Measurements from ENCODE around the gene CDC42BPA. TPM values are rescaled to one million over a fixed set of nuclear protein-coding genes. Genes with fewer than 3 reads are reported as not detected.

The CDC42BPA gene
- total RNA-seq, 2 donors from 2014 or later, result 26.4 to 36.6 TPM

DNA sequence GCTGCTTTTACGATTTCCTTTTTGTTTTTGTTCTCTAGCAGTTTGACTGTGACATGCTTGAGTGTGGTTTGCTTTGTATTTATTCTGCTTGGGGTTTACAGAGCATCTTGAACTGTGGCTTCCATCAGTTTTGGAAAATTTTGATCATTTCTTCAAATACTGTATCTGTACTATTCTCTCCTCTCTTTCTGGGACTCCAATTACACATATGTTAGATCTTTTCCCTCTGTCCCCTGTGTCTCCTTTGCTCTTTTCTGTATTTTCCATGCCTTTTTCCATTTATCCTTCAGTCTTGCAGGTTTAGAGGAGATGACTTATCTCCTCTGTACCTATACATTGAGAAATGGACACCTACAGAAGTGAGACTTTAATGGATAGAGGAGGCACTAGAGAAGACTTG lies 346.5 kb downstream of the CDC42BPA start:
- Histone ChIP-seq H3K36me3 (no peaks in the 10 kb centered on the region), H3K4me3 (no peak overlapping the region), H3K4me1 (no peaks in the 10 kb centered on the region), H3K27ac (no peak overlapping the region), H3K9me3 (no peaks in the 10 kb centered on the region), H3K9ac (ENCODE audit: low read depth in 2 of 2, low read length in 2 of 2) (no peak overlapping the region), H3K27me3 (no peaks in the 10 kb centered on the region)
- DNase-seq, result no peak
- TF ChIP-seq CTCF (IDR thresholded peaks at IDR 0.05), result no peak
- intact Hi-C loops (cut with DNase I), result no loop called here

GRCh38 chr1:226967665-226968064 lies 350.6 kb downstream of the CDC42BPA start:
- Histone ChIP-seq H3K4me3 (no peak overlapping the region), H3K36me3 (peaks cover 13% of the 10 kb centered on the region), H3K9me3 (no peaks in the 10 kb centered on the region), H3K27me3 (no peaks in the 10 kb centered on the region), H3K27ac (no peak overlapping the region), H3K4me1 (no peaks in the 10 kb centered on the region), H3K9ac (ENCODE audit: low read depth in 2 of 2, low read length in 2 of 2) (no peak overlapping the region)
- intact Hi-C loops (cut with DNase I), result no loop called here
- TF ChIP-seq CTCF (IDR thresholded peaks at IDR 0.05), result no peak
- no peak for DNase-seq

DNA sequence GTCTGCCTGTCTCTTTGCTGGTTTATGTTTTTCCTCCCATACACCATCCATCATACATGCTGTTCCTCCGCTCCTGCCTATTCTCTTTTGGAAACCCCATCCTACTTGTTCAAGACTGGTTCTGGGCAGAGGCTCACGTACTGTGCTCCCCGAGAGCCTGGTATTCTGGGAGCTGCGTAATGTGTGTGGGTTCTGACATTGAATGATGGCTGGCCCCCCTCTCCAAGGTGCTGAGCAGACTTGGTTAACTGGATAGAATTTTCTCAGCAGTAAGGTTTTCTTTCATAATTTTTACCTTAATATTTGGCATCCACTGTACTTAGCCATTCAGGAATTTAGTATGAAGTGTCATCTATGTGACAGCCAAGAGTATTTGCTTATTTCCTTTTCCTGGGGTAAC lies 351.6 kb downstream of the CDC42BPA start:
- Histone ChIP-seq H3K4me1 (no peaks in the 10 kb centered on the region), H3K9me3 (no peaks in the 10 kb centered on the region), H3K27ac (no peak overlapping the region), H3K9ac (ENCODE audit: low read depth in 2 of 2, low read length in 2 of 2) (no peak overlapping the region), H3K4me3 (no peak overlapping the region), H3K36me3 (peaks cover 13% of the 10 kb centered on the region), H3K27me3 (no peaks in the 10 kb centered on the region)
- no peak for TF ChIP-seq CTCF (IDR thresholded peaks at IDR 0.05)
- no peak for DNase-seq
- intact Hi-C loops (cut with DNase I), result no loop called here

DNA sequence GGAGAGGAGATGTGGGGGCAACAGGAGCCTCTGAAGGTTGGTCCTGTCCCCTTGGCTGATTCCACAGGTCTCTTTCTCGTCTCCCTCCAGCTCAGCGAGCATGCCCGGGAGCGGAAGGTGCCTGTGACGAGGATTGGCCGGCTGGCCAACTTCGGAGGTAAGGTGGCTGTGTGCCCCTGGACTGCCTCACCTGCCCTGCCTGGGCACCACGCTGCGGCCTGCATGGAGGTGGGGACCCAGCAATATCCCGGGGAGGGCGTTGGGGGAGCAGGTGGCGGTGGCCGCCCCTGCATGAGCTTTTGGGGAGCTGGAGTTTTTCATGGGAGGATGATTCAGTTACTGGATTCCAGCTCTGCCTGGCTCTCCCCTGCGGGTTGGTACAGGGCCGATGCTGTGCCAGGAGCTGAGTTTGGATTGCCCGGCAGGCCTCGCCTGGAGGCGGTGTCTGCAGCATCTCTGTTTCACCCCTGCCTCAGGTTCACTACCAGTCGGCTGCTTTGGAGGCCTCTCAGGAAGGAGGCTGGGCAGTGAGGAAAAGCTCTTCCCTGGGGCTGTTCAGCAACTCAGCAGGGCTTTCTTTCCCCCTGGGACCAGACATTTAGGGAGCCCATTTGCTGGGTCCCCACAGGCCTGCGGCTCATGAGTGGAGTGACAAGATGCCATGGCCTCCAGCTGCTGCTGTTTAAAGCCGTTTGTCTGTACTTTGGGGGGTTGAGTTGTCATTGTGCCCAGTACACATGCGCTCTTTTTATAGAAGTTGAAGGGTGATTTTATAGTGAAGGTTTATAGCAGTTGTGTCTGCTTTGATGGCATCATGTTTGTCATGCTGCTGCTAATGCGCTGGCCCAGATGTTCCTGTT lies 352.5 kb downstream of the CDC42BPA start:
- Histone ChIP-seq H3K9ac (ENCODE audit: low read depth in 2 of 2, low read length in 2 of 2) (no peak overlapping the region), H3K4me1 (no peaks in the 10 kb centered on the region), H3K27ac (no peak overlapping the region), H3K4me3 (no peak overlapping the region), H3K9me3 (no peaks in the 10 kb centered on the region), H3K27me3 (no peaks in the 10 kb centered on the region), H3K36me3 (peaks cover 13% of the 10 kb centered on the region)
- intact Hi-C loops (cut with DNase I), result no loop called here
- TF ChIP-seq CTCF (IDR thresholded peaks at IDR 0.05), result no peak
- no peak for DNase-seq

DNA sequence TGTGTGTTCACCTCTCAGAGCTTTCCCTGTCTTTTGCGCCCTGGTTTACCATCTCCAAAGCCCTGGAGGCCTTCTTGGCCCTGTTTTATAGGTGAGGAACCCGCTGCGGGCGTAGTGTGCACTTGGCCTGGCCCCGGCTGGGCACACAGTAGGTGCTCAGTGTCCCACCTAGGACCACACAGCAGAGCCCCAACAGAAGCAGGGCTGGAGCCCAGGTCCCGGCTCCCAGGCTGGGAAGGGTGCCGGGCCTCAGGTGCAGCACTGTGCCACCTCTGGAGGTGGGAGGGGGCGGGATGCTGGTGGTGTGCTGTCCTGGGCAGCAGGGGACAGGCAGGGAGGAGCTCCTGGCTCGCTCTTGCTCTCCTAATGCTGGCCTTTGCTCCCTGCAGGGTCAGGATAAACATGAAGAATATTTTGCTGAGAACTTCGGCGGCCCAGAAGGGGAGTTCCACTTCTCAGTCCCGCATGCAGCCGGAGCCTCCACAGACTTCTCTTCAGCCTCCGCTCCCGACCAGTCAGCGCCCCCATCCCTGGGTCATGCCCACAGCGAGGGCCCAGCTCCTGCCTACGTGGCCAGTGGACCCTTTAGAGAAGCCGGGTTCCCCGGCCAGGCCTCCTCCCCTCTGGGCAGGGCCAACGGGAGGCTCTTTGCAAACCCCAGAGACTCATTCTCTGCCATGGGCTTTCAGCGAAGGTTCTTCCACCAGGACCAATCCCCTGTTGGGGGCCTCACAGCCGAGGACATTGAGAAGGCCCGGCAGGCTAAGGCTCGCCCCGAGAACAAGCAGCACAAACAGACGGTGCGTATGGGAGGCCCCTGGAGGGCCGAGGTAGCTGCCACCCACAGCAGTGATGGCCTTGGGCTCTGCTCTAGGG lies 353.4 kb downstream of the CDC42BPA start:
- H3K27ac ChIP-seq, result no peak overlapping the region
- no peak for DNase-seq
- no peak for TF ChIP-seq CTCF (IDR thresholded peaks at IDR 0.05)

More for the DNA sequence above, 353.4 kb downstream of the CDC42BPA start:
- Histone ChIP-seq H3K27me3 (no peaks in the 10 kb centered on the region), H3K36me3 (peaks cover 13% of the 10 kb centered on the region), H3K9me3 (no peaks in the 10 kb centered on the region), H3K4me3 (no peak overlapping the region), H3K9ac (ENCODE audit: low read depth in 2 of 2, low read length in 2 of 2) (no peak overlapping the region), H3K4me1 (no peaks in the 10 kb centered on the region)
- intact Hi-C loops (cut with DNase I), result no loop called here

Measured in colonic mucosa (tissue), 4 donors.